Measurements from ENCODE around the gene LSAMP. TPM values are rescaled to one million over a fixed set of nuclear protein-coding genes. Genes with fewer than 3 reads are reported as not detected.

Gene LSAMP
- total RNA-seq, 1 donor from 2014 or later = 18.0 TPM

- Histone ChIP-seq H3F3A (ENCODE audit: low read depth) (no peaks in the 10 kb centered on the region), H3K4me2 (no peak overlapping the region), H3K9ac (no peak overlapping the region), H4K20me1 (ENCODE audit: low read depth) (no peaks in the 10 kb centered on the region), H3K4me1 (peaks cover 3% of the 10 kb centered on the region), H3K4me3 (no peak overlapping the region), H3K9me3 (ENCODE audit: low read depth) (no peaks in the 10 kb centered on the region), H2AFZ (replicated peaks) (no peak overlapping the region), H3K27me3 (no peaks in the 10 kb centered on the region), H3K27ac (no peak overlapping the region), H3K36me3 (no peaks in the 10 kb centered on the region), H3K79me2 (ENCODE audit: low read depth) (no peaks in the 10 kb centered on the region)
- Mint-ChIP-seq H3K36me3 (no peaks in the 10 kb centered on the region), H3K27ac (no peak overlapping the region), H3K27me3 (ENCODE audit: insufficient read depth, low read depth) (no peaks in the 10 kb centered on the region), H3K4me1 (peaks cover 32% of the 10 kb centered on the region), H3K9me3 (no peaks in the 10 kb centered on the region), H3K4me3 (no peak overlapping the region)
- TF ChIP-seq EZH2phosphoT487 (IDR thresholded peaks at IDR 0.05) = no peak
- TF ChIP-seq CTCF (IDR thresholded peaks at IDR 0.05) = no peak
- no peak for TF ChIP-seq EZH2 (IDR thresholded peaks at IDR 0.05)
- no peak for DNase-seq (ENCODE audit: low spot score)
Measured at GRCh38 chr3:116038968-116039650, 406.2 kb downstream of the LSAMP start.

- H3K9me3 Mint-ChIP-seq = no peaks in the 10 kb centered on the region
- Histone ChIP-seq H3F3A (ENCODE audit: low read depth) (no peaks in the 10 kb centered on the region), H3K79me2 (ENCODE audit: low read depth) (no peaks in the 10 kb centered on the region), H3K4me1 (peaks cover 3% of the 10 kb centered on the region), H3K27me3 (no peaks in the 10 kb centered on the region), H3K4me3 (no peak overlapping the region), H3K4me2 (no peak overlapping the region), H3K9me3 (ENCODE audit: low read depth) (no peaks in the 10 kb centered on the region), H4K20me1 (ENCODE audit: low read depth) (no peaks in the 10 kb centered on the region), H3K36me3 (no peaks in the 10 kb centered on the region), H2AFZ (replicated peaks) (no peak overlapping the region), H3K27ac (no peak overlapping the region), H3K9ac (no peak overlapping the region)
- no peak for TF ChIP-seq EZH2phosphoT487 (IDR thresholded peaks at IDR 0.05)
- no peak for TF ChIP-seq CTCF (IDR thresholded peaks at IDR 0.05)
- no peak for TF ChIP-seq EZH2 (IDR thresholded peaks at IDR 0.05)
- H3K27ac Mint-ChIP-seq = no peak overlapping the region
- no peak for DNase-seq (ENCODE audit: low spot score)
- H3K27me3 Mint-ChIP-seq (ENCODE audit: insufficient read depth, low read depth) = no peaks in the 10 kb centered on the region
- H3K4me3 Mint-ChIP-seq = no peak overlapping the region
- peaks cover 40% of the 10 kb centered on the region for H3K4me1 Mint-ChIP-seq
- no peaks in the 10 kb centered on the region for H3K36me3 Mint-ChIP-seq
Measured at GRCh38 chr3:116037954-116038911, 407.1 kb downstream of the LSAMP start.

- no peaks in the 10 kb centered on the region for H4K20me1 ChIP-seq (ENCODE audit: low read depth)
- TF ChIP-seq EZH2 (IDR thresholded peaks at IDR 0.05) (no peak), EZH2phosphoT487 (IDR thresholded peaks at IDR 0.05) (no peak), CTCF (IDR thresholded peaks at IDR 0.05) (no peak)
- H2AFZ ChIP-seq (replicated peaks) = no peak overlapping the region
- Mint-ChIP-seq H3K4me1 (peaks cover 48% of the 10 kb centered on the region), H3K27ac (peak overlapping the region; percentile 86), H3K4me3 (no peak overlapping the region), H3K36me3 (no peaks in the 10 kb centered on the region), H3K27me3 (ENCODE audit: insufficient read depth, low read depth) (no peaks in the 10 kb centered on the region), H3K9me3 (no peaks in the 10 kb centered on the region)
- H3K27ac ChIP-seq = no peak overlapping the region
- no peak overlapping the region for H3K4me2 ChIP-seq
- H3F3A ChIP-seq (ENCODE audit: low read depth) = no peaks in the 10 kb centered on the region
- peaks cover 3% of the 10 kb centered on the region for H3K4me1 ChIP-seq
- H3K36me3 ChIP-seq = no peaks in the 10 kb centered on the region
- H3K79me2 ChIP-seq (ENCODE audit: low read depth) = no peaks in the 10 kb centered on the region
- no peak for DNase-seq (ENCODE audit: low spot score)
- H3K4me3 ChIP-seq = no peak overlapping the region
- no peaks in the 10 kb centered on the region for H3K9me3 ChIP-seq (ENCODE audit: low read depth)
- no peaks in the 10 kb centered on the region for H3K27me3 ChIP-seq
- no peak overlapping the region for H3K9ac ChIP-seq
Measured at GRCh38 chr3:116035429-116035828, 409.9 kb downstream of the LSAMP start.

All from neural progenitor cell (in vitro differentiated cells).